ENCODE data around the gene GRIP2. TPM values are rescaled to one million over a fixed set of nuclear protein-coding genes. Genes with fewer than 3 reads are reported as not detected.

GRIP2 gene
- total and polyA plus RNA-seq, 9 donors: 1.1 to 19.4 (median 5.4) TPM

DNA sequence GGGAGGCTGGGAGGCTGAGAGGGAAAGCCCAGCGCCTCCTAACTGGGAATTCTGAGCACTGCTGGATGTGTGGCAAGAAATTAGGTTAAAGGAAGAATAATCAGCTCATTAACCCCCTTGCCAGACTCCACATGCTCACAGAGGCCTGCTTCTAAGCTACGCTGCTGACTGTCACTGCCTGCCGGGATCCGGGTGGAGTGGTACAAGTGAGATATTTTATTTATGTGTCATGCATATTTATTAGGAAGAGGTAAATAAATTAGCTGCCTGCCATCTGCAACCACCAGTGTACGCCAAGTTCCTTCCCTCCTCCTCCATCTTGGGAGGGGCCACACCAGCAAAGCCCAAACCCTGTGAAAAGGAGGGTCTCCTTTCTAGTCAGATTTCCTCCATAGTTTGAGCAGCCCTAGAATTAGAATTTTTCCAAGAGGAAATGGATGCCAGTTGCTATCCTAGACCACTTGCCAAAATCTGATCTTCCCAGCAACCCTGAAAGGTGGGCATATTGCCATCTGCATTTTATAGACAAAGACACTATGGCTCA is 43.5 kb upstream of the GRIP2 start:
- 66 to 71% (median 67%) methylated on average over 5 of the region's 5 CpGs for WGBS, 3 donors

GRCh38 chr3:14582045-14582410 is 41.9 kb upstream of the GRIP2 start:
- DNase-seq: no peak
- Histone ChIP-seq H3K36me3 (no peaks in the 10 kb centered on the region), H3K27me3 (no peaks in the 10 kb centered on the region), H3K9me3 (no peaks in the 10 kb centered on the region), H3K27ac (no peak overlapping the region), H3K4me3 (no peak overlapping the region), H3K4me1 (ENCODE audit: insufficient read depth) (no peaks in the 10 kb centered on the region)
- TF ChIP-seq EP300 (IDR thresholded peaks at IDR 0.05) (no peak), CTCF (IDR thresholded peaks at IDR 0.05) (no peak), POLR2A (IDR thresholded peaks at IDR 0.05) (no peak)
- intact Hi-C loops (cut with DNase I): no loop called here
- 45 to 65% (median 51%) methylated on average over 4 of the region's 4 CpGs for WGBS, 3 donors

More for the DNA sequence above, 43.5 kb upstream of the GRIP2 start:
- intact Hi-C loops (cut with DNase I): no loop called here
- Histone ChIP-seq H3K4me3 (no peak overlapping the region), H3K36me3 (no peaks in the 10 kb centered on the region), H3K27me3 (no peaks in the 10 kb centered on the region), H3K4me1 (ENCODE audit: insufficient read depth) (no peaks in the 10 kb centered on the region), H3K27ac (no peak overlapping the region), H3K9me3 (no peaks in the 10 kb centered on the region)
- DNase-seq: no peak
- TF ChIP-seq EP300 (IDR thresholded peaks at IDR 0.05) (no peak), CTCF (IDR thresholded peaks at IDR 0.05) (no peak), POLR2A (IDR thresholded peaks at IDR 0.05) (no peak)

DNA sequence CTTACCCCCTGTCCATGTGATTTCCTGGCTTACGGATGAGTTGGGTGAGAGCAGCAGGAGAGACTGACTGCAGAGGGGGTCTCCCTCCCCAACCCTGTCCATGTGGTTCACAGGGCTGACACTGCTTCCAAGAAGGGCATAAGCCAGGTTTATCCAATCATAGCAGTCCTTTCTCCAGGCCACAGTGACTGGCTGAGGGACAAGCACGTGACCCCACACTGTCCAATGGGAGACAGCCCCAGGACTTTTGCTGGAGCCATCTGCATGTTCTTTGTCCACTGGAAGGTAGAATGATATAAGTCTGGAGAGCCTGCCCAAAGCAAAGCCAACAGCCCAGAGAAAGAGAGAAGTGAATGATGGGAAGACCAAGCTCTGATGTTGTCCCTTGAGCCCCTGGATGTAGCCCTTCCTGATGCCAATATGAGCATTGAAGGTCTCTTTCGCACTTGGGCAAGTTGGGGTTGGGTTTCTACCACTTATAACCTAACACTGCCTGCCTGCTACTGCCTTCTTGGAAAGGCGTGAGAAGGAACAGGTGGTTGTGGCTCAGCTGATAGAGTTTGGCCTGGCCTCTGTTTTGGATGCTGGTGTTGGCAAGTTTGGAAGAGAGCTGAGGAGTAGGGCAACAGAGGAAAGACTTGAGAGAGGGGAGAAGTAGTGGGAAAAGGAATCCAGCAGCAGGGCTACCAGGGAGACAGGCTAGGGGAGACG is 41.3 kb upstream of the GRIP2 start:
- no peak for TF ChIP-seq POLR2A (IDR thresholded peaks at IDR 0.05)
- no peak for TF ChIP-seq EP300 (IDR thresholded peaks at IDR 0.05)
- TF ChIP-seq CTCF (IDR thresholded peaks at IDR 0.05): no peak
- DNase-seq: no peak
- H3K36me3 ChIP-seq: no peaks in the 10 kb centered on the region
- intact Hi-C loops (cut with DNase I): no loop called here
- no peaks in the 10 kb centered on the region for H3K9me3 ChIP-seq
- H3K27ac ChIP-seq: no peak overlapping the region
- no peak overlapping the region for H3K4me3 ChIP-seq
- 59 to 72% (median 61%) methylated on average over 5 of the region's 5 CpGs for WGBS, 3 donors
- H3K27me3 ChIP-seq: no peaks in the 10 kb centered on the region
- H3K4me1 ChIP-seq (ENCODE audit: insufficient read depth): no peaks in the 10 kb centered on the region

- intact Hi-C loops (cut with DNase I): no loop called here
- Histone ChIP-seq H3K9me3 (no peaks in the 10 kb centered on the region), H3K4me3 (no peak overlapping the region), H3K4me1 (ENCODE audit: insufficient read depth) (no peaks in the 10 kb centered on the region), H3K36me3 (no peaks in the 10 kb centered on the region), H3K27ac (no peak overlapping the region), H3K27me3 (no peaks in the 10 kb centered on the region)
- DNase-seq: no peak
- TF ChIP-seq POLR2A (IDR thresholded peaks at IDR 0.05) (no peak), CTCF (IDR thresholded peaks at IDR 0.05) (no peak), EP300 (IDR thresholded peaks at IDR 0.05) (no peak)
- 67 to 75% (median 72%) methylated on average over 5 of the region's 5 CpGs for WGBS, 3 donors
Observed at GRCh38 chr3:14577897-14578296, 37.8 kb upstream of the GRIP2 start.

Data from ovary (tissue), 9 donors.